Measurements from ENCODE around the gene NEXN.

DNA sequence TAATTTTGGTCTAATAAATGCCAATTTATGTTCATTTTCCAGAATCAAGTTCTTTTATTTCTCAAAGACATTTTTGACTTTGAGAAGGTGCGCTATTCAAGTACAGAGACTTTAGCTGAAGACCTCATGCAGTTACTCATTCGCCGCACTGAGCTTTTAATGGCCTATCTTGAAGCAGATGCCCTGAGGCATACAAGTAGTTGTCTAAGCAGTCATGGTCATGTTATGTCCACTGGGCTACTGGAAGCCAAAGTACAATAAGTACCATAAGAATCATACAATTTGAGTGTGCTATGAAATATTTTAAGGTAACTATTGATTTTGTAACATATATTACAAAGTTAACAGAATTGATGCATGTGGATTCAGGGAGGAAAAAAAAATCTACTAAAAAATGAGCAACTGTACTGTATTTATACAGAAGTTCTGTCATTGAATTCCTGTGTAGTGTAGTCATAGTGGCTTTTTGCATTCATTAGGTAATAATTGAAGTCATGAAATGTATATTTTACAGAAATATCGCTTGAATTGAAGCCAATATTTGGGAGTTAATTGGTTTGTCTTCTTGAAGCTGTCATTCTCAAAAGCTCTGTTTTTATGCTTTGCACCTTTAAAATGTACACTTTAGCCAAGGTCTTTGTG lies 13.5 kb upstream of the NEXN start:
- TF ChIP-seq, protein P1, sequence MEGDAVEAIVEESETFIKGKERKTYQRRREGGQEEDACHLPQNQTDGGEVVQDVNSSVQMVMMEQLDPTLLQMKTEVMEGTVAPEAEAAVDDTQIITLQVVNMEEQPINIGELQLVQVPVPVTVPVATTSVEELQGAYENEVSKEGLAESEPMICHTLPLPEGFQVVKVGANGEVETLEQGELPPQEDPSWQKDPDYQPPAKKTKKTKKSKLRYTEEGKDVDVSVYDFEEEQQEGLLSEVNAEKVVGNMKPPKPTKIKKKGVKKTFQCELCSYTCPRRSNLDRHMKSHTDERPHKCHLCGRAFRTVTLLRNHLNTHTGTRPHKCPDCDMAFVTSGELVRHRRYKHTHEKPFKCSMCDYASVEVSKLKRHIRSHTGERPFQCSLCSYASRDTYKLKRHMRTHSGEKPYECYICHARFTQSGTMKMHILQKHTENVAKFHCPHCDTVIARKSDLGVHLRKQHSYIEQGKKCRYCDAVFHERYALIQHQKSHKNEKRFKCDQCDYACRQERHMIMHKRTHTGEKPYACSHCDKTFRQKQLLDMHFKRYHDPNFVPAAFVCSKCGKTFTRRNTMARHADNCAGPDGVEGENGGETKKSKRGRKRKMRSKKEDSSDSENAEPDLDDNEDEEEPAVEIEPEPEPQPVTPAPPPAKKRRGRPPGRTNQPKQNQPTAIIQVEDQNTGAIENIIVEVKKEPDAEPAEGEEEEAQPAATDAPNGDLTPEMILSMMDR (IDR thresholded peaks at IDR 0.05; ENCODE audit: low read depth, low read length, missing input control) = no peak
- TF ChIP-seq HNF4A (conservative IDR thresholded peaks at IDR 0.05) = no peak
- TF ChIP-seq, protein P2, sequence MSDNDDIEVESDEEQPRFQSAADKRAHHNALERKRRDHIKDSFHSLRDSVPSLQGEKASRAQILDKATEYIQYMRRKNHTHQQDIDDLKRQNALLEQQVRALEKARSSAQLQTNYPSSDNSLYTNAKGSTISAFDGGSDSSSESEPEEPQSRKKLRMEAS (IDR thresholded peaks at IDR 0.05) = no peak
- no peak for TF ChIP-seq SP1 (IDR thresholded peaks at IDR 0.05)
- TF ChIP-seq HNF4G (IDR thresholded peaks at IDR 0.05) = no peak
- TF ChIP-seq, protein P3, sequence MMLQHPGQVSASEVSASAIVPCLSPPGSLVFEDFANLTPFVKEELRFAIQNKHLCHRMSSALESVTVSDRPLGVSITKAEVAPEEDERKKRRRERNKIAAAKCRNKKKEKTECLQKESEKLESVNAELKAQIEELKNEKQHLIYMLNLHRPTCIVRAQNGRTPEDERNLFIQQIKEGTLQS (IDR thresholded peaks at IDR 0.05) = no peak
- TF ChIP-seq GABPA (IDR thresholded peaks at IDR 0.05 in 1 of 2, conservative IDR thresholded peaks at IDR 0.05 in 1 of 2) = no peak
- TF ChIP-seq, protein P4, sequence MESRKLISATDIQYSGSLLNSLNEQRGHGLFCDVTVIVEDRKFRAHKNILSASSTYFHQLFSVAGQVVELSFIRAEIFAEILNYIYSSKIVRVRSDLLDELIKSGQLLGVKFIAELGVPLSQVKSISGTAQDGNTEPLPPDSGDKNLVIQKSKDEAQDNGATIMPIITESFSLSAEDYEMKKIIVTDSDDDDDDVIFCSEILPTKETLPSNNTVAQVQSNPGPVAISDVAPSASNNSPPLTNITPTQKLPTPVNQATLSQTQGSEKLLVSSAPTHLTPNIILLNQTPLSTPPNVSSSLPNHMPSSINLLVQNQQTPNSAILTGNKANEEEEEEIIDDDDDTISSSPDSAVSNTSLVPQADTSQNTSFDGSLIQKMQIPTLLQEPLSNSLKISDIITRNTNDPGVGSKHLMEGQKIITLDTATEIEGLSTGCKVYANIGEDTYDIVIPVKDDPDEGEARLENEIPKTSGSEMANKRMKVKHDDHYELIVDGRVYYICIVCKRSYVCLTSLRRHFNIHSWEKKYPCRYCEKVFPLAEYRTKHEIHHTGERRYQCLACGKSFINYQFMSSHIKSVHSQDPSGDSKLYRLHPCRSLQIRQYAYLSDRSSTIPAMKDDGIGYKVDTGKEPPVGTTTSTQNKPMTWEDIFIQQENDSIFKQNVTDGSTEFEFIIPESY (IDR thresholded peaks at IDR 0.05) = no peak
- no peak for TF ChIP-seq RAD21 (IDR thresholded peaks at IDR 0.05)
- no peak for TF ChIP-seq FOXA2 (IDR thresholded peaks at IDR 0.05)
- TF ChIP-seq YY1 (IDR thresholded peaks at IDR 0.05) = no peak
- TF ChIP-seq JUND (IDR thresholded peaks at IDR 0.05) = no peak

Measured in liver (tissue), 3 donors.